H1 (cell line): ENCODE data around the gene ALG9. TPM values are rescaled to one million over a fixed set of nuclear protein-coding genes. Genes with fewer than 3 reads are reported as not detected.

Source experiments
- CTCF ChIA-PET: fragments of 300-600 bp; sonication (Branson Sonifier 250); formaldehyde crosslinking; loops from one replicate; lab custom pipeline; 2021; ENCODE audit not compliant: partially characterized antibody; lab: Charles Lee
- POLR2A ChIA-PET: fragments of 300-600 bp; sonication (Branson Sonifier 250); formaldehyde crosslinking; loops from one replicate; lab custom pipeline; 2021; ENCODE audit warnings: inconsistent platforms; ENCODE audit not compliant: partially characterized antibody; lab: Charles Lee
- DNase-seq, 2 experiments: peaks; one replicate each; pipeline versions ENCODE4 v3.0.0 to v3.0.0-alpha.2; 2010 to 2022; ENCODE audit warnings: low spot score in 2 of 2, low read depth in 1 of 2, mixed read lengths in 1 of 2
- FAIRE-seq: peaks from 2 replicates; lab custom pipeline; 2011; peaks lifted over from hg19 to GRCh38; lab: Jason Lieb, UNC
- H2AFZ ChIP-seq: 2 replicates; pipeline ENCODE4 v1.8.1; 2012; ENCODE audit warnings: low read length, inconsistent platforms
- H2AK5ac ChIP-seq: 2 replicates; pipeline ENCODE4 v1.6.1; 2013; ENCODE audit warnings: low read depth, low read length
- H2BK120ac ChIP-seq: replicated peaks from 2 replicates; pipeline ENCODE3; 2013; ENCODE audit warnings: low read depth, low read length, inconsistent platforms
- H2BK12ac ChIP-seq: 2 replicates; pipeline ENCODE4 v1.6.1; 2013; ENCODE audit warnings: low read depth, low read length
- H2BK15ac ChIP-seq: 2 replicates; pipeline ENCODE4 v1.6.1; 2013; ENCODE audit warnings: low read length
- H2BK20ac ChIP-seq: 2 replicates; pipeline ENCODE4 v1.6.1; 2013; ENCODE audit warnings: low read length
- H2BK5ac ChIP-seq: 2 replicates; pipeline ENCODE4 v1.6.1; 2013; ENCODE audit warnings: low read depth, low read length
- H3K14ac ChIP-seq: 2 replicates; pipeline ENCODE4 v1.6.1; 2013; ENCODE audit warnings: inconsistent platforms; ENCODE audit not compliant: insufficient read length
- H3K18ac ChIP-seq: 2 replicates; pipeline ENCODE4 v1.6.1; 2013; ENCODE audit warnings: low read length; ENCODE audit errors: extremely low read depth
- H3K23ac ChIP-seq: 2 replicates; pipeline ENCODE4 v1.6.1; 2013; ENCODE audit warnings: inconsistent platforms; ENCODE audit not compliant: insufficient read length
- H3K23me2 ChIP-seq: 2 replicates; pipeline ENCODE4 v1.6.1; 2013; ENCODE audit warnings: low read depth, low read length
- H3K27ac ChIP-seq: 2 replicates; pipeline ENCODE4 v1.6.1; 2011; ENCODE audit warnings: low read depth, low read length, inconsistent platforms
- H3K27me3 ChIP-seq, 4 experiments: replicated peaks in 1 of 4; 1 replicate in 1 of 4; 2 replicates in 3 of 4; pipeline versions ENCODE4 v1.6.1 to v1.8.1; 2011 to 2013; ENCODE audit warnings: low read length in 3 of 4, mild to moderate bottlenecking in 3 of 4, inconsistent platforms in 2 of 4, mixed read lengths in 2 of 4, moderate library complexity in 1 of 4; ENCODE audit not compliant: control insufficient read depth in 3 of 4, insufficient read depth in 3 of 4; ENCODE audit errors: extremely low read depth in 1 of 4
- H3K36me3 ChIP-seq, 4 experiments: 2 replicates each; pipeline versions ENCODE4 v1.6.1 to v1.8.1; 2011 to 2013; ENCODE audit warnings: mild to moderate bottlenecking in 4 of 4, low read length in 3 of 4, moderate library complexity in 2 of 4, control low read depth in 1 of 4, inconsistent platforms in 1 of 4; ENCODE audit not compliant: insufficient read depth in 4 of 4, control insufficient read depth in 2 of 4
- H3K4ac ChIP-seq: replicated peaks from 2 replicates; pipeline ENCODE3; 2013; ENCODE audit warnings: low read length, low read depth, mixed read lengths, inconsistent platforms; ENCODE audit not compliant: insufficient read length
- H3K4me1 ChIP-seq, 4 experiments: replicated peaks in 1 of 4; 1 replicate in 1 of 4; 2 replicates in 3 of 4; pipeline versions ENCODE4 v1.6.1 to v1.8.1; 2011 to 2013; ENCODE audit warnings: low read length in 3 of 4, inconsistent platforms in 2 of 4, mixed read lengths in 1 of 4; ENCODE audit not compliant: insufficient read depth in 4 of 4, control insufficient read depth in 3 of 4
- H3K4me2 ChIP-seq, 2 experiments: 2 replicates each; pipeline versions ENCODE4 v1.6.1 to v1.8.1; 2011 to 2013; ENCODE audit warnings: low read depth in 2 of 2, low read length in 2 of 2, control low read depth in 1 of 2, inconsistent platforms in 1 of 2, mild to moderate bottlenecking in 1 of 2; ENCODE audit not compliant: insufficient read depth in 1 of 2
- H3K4me3 ChIP-seq, 4 experiments: fragments of 200-600, 300-600 bp in 1 of 4; sonication (generic), shearing (Covaris generic), sonication (Bioruptor Twin) in 1 of 4; 2 replicates each; pipeline versions ENCODE4 v1.5.1 to v1.8.1; 2011 to 2016; ENCODE audit warnings: low read length in 4 of 4, low read depth in 3 of 4, control low read depth in 2 of 4, inconsistent platforms in 2 of 4, mild to moderate bottlenecking in 2 of 4, mixed read lengths in 1 of 4, moderate library complexity in 1 of 4; ENCODE audit not compliant: insufficient read depth in 2 of 4; ENCODE audit errors: extremely low read depth in 1 of 4
- H3K56ac ChIP-seq: replicated peaks from 2 replicates; pipeline ENCODE3; 2013; ENCODE audit warnings: low read depth, mild to moderate bottlenecking, mixed read lengths, low read length, inconsistent platforms; ENCODE audit not compliant: insufficient read length
- H3K79me1 ChIP-seq: 2 replicates; pipeline ENCODE4 v1.6.1; 2013; ENCODE audit warnings: low read depth, low read length, control low read depth
- H3K79me2 ChIP-seq, 2 experiments: 2 replicates each; pipeline versions ENCODE4 v1.6.1 to v1.8.1; 2012 to 2013; ENCODE audit warnings: low read length in 2 of 2, mild to moderate bottlenecking in 2 of 2, inconsistent platforms in 1 of 2; ENCODE audit not compliant: insufficient read depth in 2 of 2, control insufficient read depth in 1 of 2
- H3K9ac ChIP-seq, 4 experiments: replicated peaks in 1 of 4; 1 replicate in 1 of 4; 2 replicates in 3 of 4; pipeline versions ENCODE4 v1.6.1 to v1.8.1; 2011 to 2013; ENCODE audit warnings: low read depth in 3 of 4, low read length in 3 of 4, control low read depth in 2 of 4, mild to moderate bottlenecking in 2 of 4, moderate library complexity in 2 of 4, inconsistent platforms in 1 of 4; ENCODE audit errors: extremely low read depth in 1 of 4
- H3K9me3 ChIP-seq, 2 experiments: 2 replicates each; pipeline versions ENCODE4 v1.6.1 to v1.8.1; 2012 to 2013; ENCODE audit warnings: mild to moderate bottlenecking in 2 of 2, moderate library complexity in 2 of 2, control low read depth in 1 of 2, inconsistent platforms in 1 of 2, low read depth in 1 of 2, low read length in 1 of 2, mixed read lengths in 1 of 2; ENCODE audit not compliant: insufficient read depth in 2 of 2
- H4K20me1 ChIP-seq, 2 experiments: replicated peaks in 1 of 2; 2 replicates each; pipeline versions ENCODE3 to v1.8.1; 2011 to 2013; ENCODE audit warnings: inconsistent platforms in 2 of 2, low read length in 2 of 2, mild to moderate bottlenecking in 1 of 2; ENCODE audit not compliant: insufficient read depth in 2 of 2, control insufficient read depth in 1 of 2
- H4K5ac ChIP-seq: 2 replicates; pipeline ENCODE4 v1.6.1; 2013; ENCODE audit warnings: low read length, low read depth, mixed read lengths, inconsistent platforms; ENCODE audit not compliant: insufficient read length
- H4K8ac ChIP-seq: 2 replicates; pipeline ENCODE4 v1.8.0; 2013; ENCODE audit warnings: mild to moderate bottlenecking, moderate library complexity, low read length, inconsistent platforms; ENCODE audit not compliant: insufficient read depth; ENCODE audit errors: extremely low read depth
- H4K91ac ChIP-seq: replicated peaks from 2 replicates; pipeline ENCODE3; 2013; ENCODE audit warnings: low read length, mixed read lengths, inconsistent platforms; ENCODE audit not compliant: insufficient read length
- GABPA ChIP-seq: IDR thresholded peaks from 2 replicates; pipeline ENCODE4 v1.6.1; 2011; ENCODE audit warnings: mild to moderate bottlenecking, low read length, moderate library complexity, borderline replicate concordance; ENCODE audit not compliant: insufficient read depth
- POLR2A ChIP-seq, 2 experiments: IDR thresholded peaks; 1 replicate in 1 of 2; 2 replicates in 1 of 2; pipeline ENCODE4 v1.6.1; 2011; ENCODE audit warnings: low read depth in 2 of 2, low read length in 2 of 2, mild to moderate bottlenecking in 2 of 2; ENCODE audit errors: control extremely low read depth in 1 of 2
- RNF2 ChIP-seq: fragments of 200-900, 300-1000 bp; sonication (generic); IDR thresholded peaks from 2 replicates; pipeline ENCODE4 v1.7.1; 2016; ENCODE audit warnings: borderline replicate concordance, low read depth, mild to moderate bottlenecking, antibody characterized with exemption, low read length; ENCODE audit not compliant: poor library complexity, severe bottlenecking; ENCODE audit errors: missing control alignments
- WGBS, 2 experiments: shearing (Covaris generic) in 1 of 2; methylation state at CpG; one replicate each; pipeline versions ENCODE4 v1.1.6 to v1.1.7; 2013 to 2015; ENCODE audit warnings: low lambda C conversion rate in 2 of 2, mixed read lengths in 2 of 2, inconsistent platforms in 1 of 2, low coverage in 1 of 2, missing lambda C conversion rate in 1 of 2; ENCODE audit not compliant: insufficient replicate concordance in 2 of 2, insufficient coverage in 1 of 2, insufficient read length in 1 of 2; ENCODE audit errors: extremely low coverage in 1 of 2, missing lambda C conversion rate in 1 of 2; 5-methylcytosine and 5-hydroxymethylcytosine counted together
- polyA plus RNA-seq, 7 experiments: library from polyadenylated mRNA; depleted of rRNA in 3 of 7; stranded (reverse) in 5 of 7; unstranded in 2 of 7; fragments of >200 nt in 5 of 7; fragments of 200-250 nt in 2 of 7; gene quantifications; 1 replicate in 5 of 7; 2 replicates in 1 of 7; 4 replicates in 1 of 7; pipeline versions ENCODE4 v1.2.1 to v1.2.3, GENCODE V29; 2011 to 2013; ENCODE audit warnings: missing spikeins in 2 of 7, mixed read lengths in 2 of 7
- total RNA-seq: library from RNA; stranded (reverse); fragmentation: NEBNext Ultra II Directional; extraction: Animal tissue kit (Norgen Biotek cat#: 25700); gene quantifications from 2 replicates; pipeline ENCODE4 v1.2.1, GENCODE V29; 2021
- TF ChIP-seq, protein P1 (sequence below): IDR thresholded peaks from 2 replicates; pipeline ENCODE4 v1.6.1; 2012; ENCODE audit warnings: low read length, inconsistent platforms

ALG9 gene
- total and polyA plus RNA-seq, 2 of the 8 experiments (the other 6 are each of a cell fraction or from before 2014, with no cell fraction given): 23.5 to 24.5 TPM

DNA sequence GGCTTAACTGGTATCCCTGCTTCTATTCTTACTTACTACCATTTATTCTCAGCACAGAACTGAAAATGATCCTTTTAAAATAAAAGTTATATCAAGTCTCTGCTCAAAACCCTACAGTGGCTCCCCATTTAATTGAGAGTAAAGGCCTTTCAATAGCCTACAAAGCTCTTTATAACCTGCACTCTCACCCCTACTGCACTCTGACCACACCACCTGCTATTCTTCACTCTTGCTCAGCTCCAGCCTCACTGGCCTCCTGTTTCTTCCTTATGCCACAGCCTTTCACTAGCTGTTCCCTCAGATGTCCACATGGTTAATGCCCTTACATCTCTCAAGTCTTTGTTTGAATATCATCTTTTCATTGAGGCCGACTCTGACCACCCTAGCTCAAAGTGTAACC lies 64.3 kb downstream of the ALG9 start:
- H3K27ac ChIP-seq: no peak overlapping the region
- H3K4ac ChIP-seq: no peak overlapping the region
- ChIA-PET CTCF (interaction anchor here (1.0 to 3.4 kb wide), 5 partner anchors 25 to 40 kb away, joined by 3 to 10 read pairs (median 6); no protein-coding TSS in a partner anchor), POLR2A (no interaction called here)
- no peak overlapping the region for H2AFZ ChIP-seq
- no peak overlapping the region for H3K14ac ChIP-seq
- no peaks in the 10 kb centered on the region for H3K27me3 ChIP-seq
- no peak for FAIRE-seq
- H2BK5ac ChIP-seq: no peak overlapping the region
- no peak for TF ChIP-seq RNF2
- TF ChIP-seq, protein P1, sequence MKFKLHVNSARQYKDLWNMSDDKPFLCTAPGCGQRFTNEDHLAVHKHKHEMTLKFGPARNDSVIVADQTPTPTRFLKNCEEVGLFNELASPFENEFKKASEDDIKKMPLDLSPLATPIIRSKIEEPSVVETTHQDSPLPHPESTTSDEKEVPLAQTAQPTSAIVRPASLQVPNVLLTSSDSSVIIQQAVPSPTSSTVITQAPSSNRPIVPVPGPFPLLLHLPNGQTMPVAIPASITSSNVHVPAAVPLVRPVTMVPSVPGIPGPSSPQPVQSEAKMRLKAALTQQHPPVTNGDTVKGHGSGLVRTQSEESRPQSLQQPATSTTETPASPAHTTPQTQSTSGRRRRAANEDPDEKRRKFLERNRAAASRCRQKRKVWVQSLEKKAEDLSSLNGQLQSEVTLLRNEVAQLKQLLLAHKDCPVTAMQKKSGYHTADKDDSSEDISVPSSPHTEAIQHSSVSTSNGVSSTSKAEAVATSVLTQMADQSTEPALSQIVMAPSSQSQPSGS: no peak
- no peak for TF ChIP-seq POLR2A (IDR thresholded peaks at IDR 0.05; ENCODE audit: control extremely low read depth in 1 of 2, low read depth in 2 of 2, low read length in 2 of 2)
- no peak for TF ChIP-seq GABPA
- TF ChIP-seq, all 59 proteins: peak for 0
- Histone ChIP-seq H3K23ac (no peak overlapping the region), H4K8ac (no peak overlapping the region), H3K56ac (no peak overlapping the region), H2BK120ac (no peak overlapping the region), H3K9me3 (no peaks in the 10 kb centered on the region), H3K18ac (no peak overlapping the region), H2BK20ac (no peak overlapping the region), H2BK15ac (no peak overlapping the region), H4K91ac (no peak overlapping the region), H3K4me1 (no peaks in the 10 kb centered on the region), H3K79me1 (no peaks in the 10 kb centered on the region), H3K4me3 (no peak overlapping the region), H3K36me3 (no peaks in the 10 kb centered on the region; a peak in 2 of 8 replicates), H2BK12ac (0 out of 2 replicates have a peak overlapping the region, but pooled peaks have one; percentile 9), H4K20me1 (no peaks in the 10 kb centered on the region), H4K5ac (no peak overlapping the region), H2AK5ac (no peak overlapping the region), H3K9ac (no peak overlapping the region), H3K4me2 (no peak overlapping the region), H3K23me2 (no peaks in the 10 kb centered on the region), H3K79me2 (no peaks in the 10 kb centered on the region)
- DNase-seq: no peak
- 96% methylated on average over 1 of the region's 1 CpG; no CpG with 5 or more reads in 1 of the 2 experiments for WGBS, 2 experiments
